Right cardiac atrium (tissue), 5 donors: ENCODE data around the gene SLC20A1. TPM values are rescaled to one million over a fixed set of nuclear protein-coding genes. Genes with fewer than 3 reads are reported as not detected.

ENCODE experiments used
- ATAC-seq, 2 donors: fragments of 200-7000 bp; cut with Tn5 transposase; one replicate each; pipeline versions ENCODE4 v1.8.0 to v1.9.1; 2020; ENCODE audit warnings: moderate library complexity in 2 of 2, mild to moderate bottlenecking in 1 of 2
- DNase-seq, 3 donors: peaks; one replicate each; pipeline ENCODE4 v3.0.0-alpha.2; 2020
- H3K27ac ChIP-seq: one replicate; pipeline ENCODE4 v1.5.1; 2013; ENCODE audit warnings: mild to moderate bottlenecking, low read length, control low read depth, moderate library complexity
- H3K27me3 ChIP-seq: one replicate; pipeline ENCODE4 v1.6.1; 2013; ENCODE audit not compliant: control insufficient read depth, insufficient read depth
- H3K4me1 ChIP-seq: one replicate; pipeline ENCODE4 v1.6.1; 2013; ENCODE audit warnings: low read length; ENCODE audit not compliant: control insufficient read depth, insufficient read depth
- H3K4me3 ChIP-seq: one replicate; pipeline ENCODE4 v1.5.1; 2013; ENCODE audit warnings: low read length, control low read depth
- H3K9me3 ChIP-seq: one replicate; pipeline ENCODE4 v1.6.1; 2013; ENCODE audit warnings: low read length; ENCODE audit not compliant: control insufficient read depth
- WGBS: extraction: QIAGEN DNeasy Blood & Tissue Kit; methylation state at CpG from one replicate; pipeline ENCODE4 v1.1.7; 2013; 5-methylcytosine and 5-hydroxymethylcytosine counted together
- intact Hi-C, 4 donors: fragments of 100-400 bp; cut with DNase I; formaldehyde crosslinking; loops; one replicate each; pipeline versions ENCODE4 v1.11.0 to v1.14.0; 2022 to 2023
- polyA plus RNA-seq: library from polyadenylated mRNA; stranded (reverse); fragments of 200-250 nt; gene quantifications from one replicate; pipeline ENCODE4 v1.2.3, GENCODE V29; 2013
- total RNA-seq, 4 donors: library from RNA; stranded (reverse); fragmentation: NEBNext Ultra II Directional; extraction: Animal tissue kit (Norgen Biotek cat#: 25700); gene quantifications; one replicate each; pipeline ENCODE4 v1.2.1, GENCODE V29; 2021
- donor health status: healthy with polysubstance abuse.
- donor health status: DM: no; HTN: yes; CAD: no.
- donor health status: DM: no; HTN: no; CAD: no.
- donor health status: DM: no; HTN: yes; CAD: no; lungs with severe emphysema.
- donor health status: DM: yes; HTN: yes; CAD: no.

The SLC20A1 gene
- total and polyA plus RNA-seq, 5 donors: 8.6 to 24.2 (median 14.9) TPM

DNA sequence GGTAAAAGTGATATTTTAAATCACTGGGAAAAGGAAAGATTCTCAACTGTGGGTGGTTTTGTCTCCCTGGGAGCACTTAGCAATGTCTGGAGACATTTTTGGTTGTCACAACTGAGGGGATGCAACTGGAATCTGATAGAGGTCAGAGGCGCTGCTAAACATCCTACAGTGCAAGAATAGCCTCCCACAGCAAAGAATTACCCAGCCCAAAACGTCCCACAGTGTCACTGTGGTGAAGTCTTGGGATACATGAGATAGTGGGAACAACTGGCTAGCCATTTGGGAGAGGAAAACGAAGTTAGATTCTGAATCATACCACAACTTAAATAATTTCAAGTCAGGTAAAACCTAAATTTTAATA lies 38.7 kb downstream of the SLC20A1 start:
- H3K9me3 ChIP-seq: no peaks in the 10 kb centered on the region
- DNase-seq: no peak
- H3K4me3 ChIP-seq: no peak overlapping the region
- no peak overlapping the region for H3K27ac ChIP-seq
- no peaks in the 10 kb centered on the region for H3K27me3 ChIP-seq
- 65% methylated on average over 3 of the region's 3 CpGs for WGBS
- H3K4me1 ChIP-seq: no peaks in the 10 kb centered on the region
- no peak for ATAC-seq
- intact Hi-C loops: no loop called here

DNA sequence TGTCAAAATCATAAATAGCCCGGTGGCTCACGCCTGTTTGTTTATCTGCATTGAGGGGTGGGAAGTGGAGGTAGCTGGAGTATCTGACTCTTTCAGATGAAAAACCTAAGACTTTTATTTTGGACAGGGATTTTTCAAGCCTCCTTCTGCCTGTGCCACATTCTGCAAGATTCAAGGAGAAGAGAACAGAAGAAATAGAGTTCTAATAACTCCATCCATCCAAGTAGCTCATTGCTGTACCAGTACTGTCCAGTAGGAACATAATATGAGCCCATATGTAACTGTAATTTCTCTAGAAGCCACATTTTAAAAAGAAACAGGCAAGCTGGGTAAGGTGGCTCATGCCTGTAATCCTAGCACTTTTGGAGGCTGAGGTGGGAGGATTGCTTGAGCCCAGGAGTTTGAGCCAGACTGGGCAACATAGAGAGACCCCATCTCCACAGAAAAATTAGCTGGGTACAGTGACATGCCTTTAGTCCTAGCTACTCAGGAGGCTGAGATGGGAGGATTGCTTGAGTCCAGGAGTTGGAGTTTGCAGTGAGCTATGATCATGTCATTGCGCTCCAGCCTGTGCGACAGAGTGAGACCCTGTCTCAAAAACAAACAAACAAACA lies 39.6 kb downstream of the SLC20A1 start:
- ATAC-seq (no peak), DNase-seq (no peak)
- WGBS: 88% methylated on average over 4 of the region's 4 CpGs
- H3K27me3 ChIP-seq: no peaks in the 10 kb centered on the region
- intact Hi-C loops: no loop called here
- no peak overlapping the region for H3K4me3 ChIP-seq
- no peak overlapping the region for H3K27ac ChIP-seq
- H3K9me3 ChIP-seq: no peaks in the 10 kb centered on the region
- H3K4me1 ChIP-seq: no peaks in the 10 kb centered on the region

DNA sequence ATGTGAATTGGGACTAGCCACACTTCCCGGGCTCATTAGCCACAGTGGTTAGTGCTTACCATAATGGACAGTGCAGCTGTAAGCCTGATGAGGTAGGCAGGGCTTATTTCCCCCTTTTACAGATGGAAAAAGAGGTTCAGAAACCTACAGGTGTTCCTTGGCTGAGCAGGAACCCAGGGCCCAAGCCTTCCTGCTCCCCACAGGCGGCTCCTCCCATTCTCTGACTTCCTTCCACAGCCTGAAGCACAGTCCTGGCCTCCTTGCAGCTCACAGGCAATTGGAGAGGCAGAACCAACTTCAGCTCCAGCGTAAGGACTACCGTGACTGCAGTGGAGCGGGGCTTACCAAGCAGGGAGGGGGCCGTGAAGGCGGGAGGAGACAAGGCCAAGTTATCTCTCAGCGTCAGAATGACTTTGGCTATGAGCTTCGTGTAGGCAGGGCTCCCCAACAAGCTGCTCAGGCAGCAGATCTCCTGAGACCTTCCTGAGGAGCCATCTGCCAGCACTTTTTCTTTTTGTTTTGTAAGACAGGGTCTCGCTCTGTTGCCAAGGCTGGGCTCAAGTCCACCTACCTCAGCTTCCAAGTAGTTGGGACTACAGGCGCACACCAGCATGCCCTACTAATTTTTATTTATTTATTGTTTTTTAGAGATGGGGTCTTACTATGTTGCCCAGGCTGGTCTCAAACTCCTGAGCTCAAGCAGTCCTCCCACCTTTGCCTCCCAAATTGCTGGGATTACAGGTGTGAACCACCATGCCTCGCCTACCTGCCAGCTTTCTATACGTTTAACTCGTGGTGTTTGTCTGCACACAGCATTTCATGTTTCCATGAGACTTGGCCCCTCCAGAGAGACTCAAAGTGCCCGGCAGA lies 40.8 kb downstream of the SLC20A1 start:
- Histone ChIP-seq H3K27ac (no peak overlapping the region), H3K9me3 (no peaks in the 10 kb centered on the region), H3K4me3 (no peak overlapping the region), H3K27me3 (no peaks in the 10 kb centered on the region), H3K4me1 (no peaks in the 10 kb centered on the region)
- intact Hi-C loops: no loop called here
- ATAC-seq: peak; percentile 20 to 38
- DNase-seq: peak in 1 of 3 donors; percentile 57
- 59% methylated on average over 15 of the region's 15 CpGs for WGBS

GRCh38 chr2:112687522-112687921 lies 41.8 kb downstream of the SLC20A1 start:
- Histone ChIP-seq H3K9me3 (no peaks in the 10 kb centered on the region), H3K4me3 (no peak overlapping the region), H3K4me1 (no peaks in the 10 kb centered on the region), H3K27me3 (no peaks in the 10 kb centered on the region), H3K27ac (no peak overlapping the region)
- DNase-seq (no peak), ATAC-seq (no peak)
- intact Hi-C loops: no loop called here
- WGBS: 86% methylated on average over 6 of the region's 6 CpGs

- ATAC-seq: peak in 1 of 2 donors; percentile 56
- Histone ChIP-seq H3K27ac (no peak overlapping the region), H3K9me3 (no peaks in the 10 kb centered on the region), H3K4me3 (no peak overlapping the region), H3K4me1 (no peaks in the 10 kb centered on the region), H3K27me3 (no peaks in the 10 kb centered on the region)
- DNase-seq: no peak
- intact Hi-C loops: no loop called here
- 90% methylated on average over 14 of the region's 14 CpGs for WGBS
Observed at GRCh38 chr2:112688086-112688880, 42.5 kb downstream of the SLC20A1 start.

GRCh38 chr2:112690853-112691401 lies 45.2 kb downstream of the SLC20A1 start:
- WGBS: 47% methylated on average over 9 of the region's 9 CpGs
- ATAC-seq: peak; percentile 77 to 81
- Histone ChIP-seq H3K27me3 (no peaks in the 10 kb centered on the region), H3K4me1 (no peaks in the 10 kb centered on the region), H3K9me3 (no peaks in the 10 kb centered on the region), H3K4me3 (no peak overlapping the region), H3K27ac (no peak overlapping the region)
- intact Hi-C loops: loop anchor here in 2 of 4 donors (10.0 kb wide), 1 partner anchor 66 kb away; no protein-coding TSS in a partner anchor
- peak; percentile 66 to 84 (median 81) for DNase-seq

GRCh38 chr2:112691881-112692281 lies 46.1 kb downstream of the SLC20A1 start:
- no peaks in the 10 kb centered on the region for H3K4me1 ChIP-seq
- no peak for ATAC-seq
- no peak overlapping the region for H3K4me3 ChIP-seq
- intact Hi-C loops: loop anchor here in 2 of 4 donors (10.0 kb wide), 1 partner anchor 67 kb away; no protein-coding TSS in a partner anchor
- no peaks in the 10 kb centered on the region for H3K27me3 ChIP-seq
- no peak overlapping the region for H3K27ac ChIP-seq
- 40% methylated on average over 4 of the region's 4 CpGs for WGBS
- DNase-seq: no peak
- H3K9me3 ChIP-seq: no peaks in the 10 kb centered on the region

DNA sequence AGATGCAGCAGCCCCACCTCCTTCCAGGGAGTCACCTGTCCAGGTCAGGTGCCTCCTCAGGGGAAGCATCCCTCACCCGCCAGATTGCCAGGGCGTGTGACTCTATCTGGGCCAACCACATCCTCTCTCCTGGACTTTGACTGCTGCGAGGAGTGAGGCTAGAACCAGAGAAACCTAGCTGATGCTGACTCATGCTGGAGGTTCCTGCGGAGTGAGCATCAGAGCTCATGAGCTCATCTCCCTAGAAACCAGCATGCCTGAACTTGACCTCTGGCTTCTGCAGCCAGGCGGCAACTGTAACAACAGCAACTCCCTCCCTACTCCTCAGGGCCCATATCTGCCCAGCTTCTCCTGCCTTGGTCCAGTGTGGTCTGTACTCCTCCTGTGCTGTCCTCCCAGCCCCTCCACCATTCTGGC lies 46.8 kb downstream of the SLC20A1 start:
- DNase-seq: peak in 1 of 3 donors; percentile 39
- Histone ChIP-seq H3K27ac (no peak overlapping the region), H3K27me3 (no peaks in the 10 kb centered on the region), H3K4me3 (no peak overlapping the region), H3K9me3 (no peaks in the 10 kb centered on the region), H3K4me1 (no peaks in the 10 kb centered on the region)
- peak; percentile 65 to 70 for ATAC-seq
- 49% methylated on average over 5 of the region's 5 CpGs for WGBS
- intact Hi-C loops: loop anchor here in 2 of 4 donors (10.0 kb wide), 1 partner anchor 68 kb away; no protein-coding TSS in a partner anchor

- H3K4me1 ChIP-seq: no peaks in the 10 kb centered on the region
- ATAC-seq (no peak), DNase-seq (no peak)
- 98% methylated on average over 1 of the region's 1 CpG for WGBS
- H3K4me3 ChIP-seq: no peak overlapping the region
- no peaks in the 10 kb centered on the region for H3K27me3 ChIP-seq
- no peak overlapping the region for H3K27ac ChIP-seq
- intact Hi-C loops: loop anchor here in 2 of 4 donors (10.0 kb wide), 1 partner anchor 68 kb away; no protein-coding TSS in a partner anchor
- no peaks in the 10 kb centered on the region for H3K9me3 ChIP-seq
Observed at GRCh38 chr2:112692918-112693317, 47.2 kb downstream of the SLC20A1 start.

DNA sequence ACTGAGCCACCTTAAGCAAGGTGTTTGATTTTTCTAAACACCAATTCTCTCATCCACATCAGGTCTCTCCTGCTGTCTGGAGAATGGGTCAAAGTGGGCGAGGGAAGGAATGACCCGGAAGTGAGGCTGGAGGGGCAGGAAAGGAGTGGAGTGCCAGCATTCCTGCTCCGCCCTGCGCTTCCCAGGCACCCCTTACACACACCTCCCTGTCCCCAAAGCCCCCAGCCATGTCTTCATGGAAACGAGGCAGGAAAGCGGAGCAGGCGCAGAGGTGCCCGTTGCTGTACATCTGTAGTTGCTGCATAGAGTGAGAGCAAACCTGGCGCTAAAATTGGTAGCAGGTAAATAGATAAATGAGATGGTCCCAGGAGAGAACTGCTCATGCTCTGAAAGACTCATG lies 47.9 kb downstream of the SLC20A1 start:
- Histone ChIP-seq H3K9me3 (no peaks in the 10 kb centered on the region), H3K27me3 (no peaks in the 10 kb centered on the region), H3K4me1 (no peaks in the 10 kb centered on the region), H3K27ac (no peak overlapping the region), H3K4me3 (no peak overlapping the region)
- ATAC-seq (no peak), DNase-seq (no peak)
- intact Hi-C loops: loop anchor here in 2 of 4 donors (10.0 kb wide), 1 partner anchor 69 kb away; no protein-coding TSS in a partner anchor
- 85% methylated on average over 9 of the region's 9 CpGs for WGBS
